ENCODE measurements around the gene TSPAN32.

DNA sequence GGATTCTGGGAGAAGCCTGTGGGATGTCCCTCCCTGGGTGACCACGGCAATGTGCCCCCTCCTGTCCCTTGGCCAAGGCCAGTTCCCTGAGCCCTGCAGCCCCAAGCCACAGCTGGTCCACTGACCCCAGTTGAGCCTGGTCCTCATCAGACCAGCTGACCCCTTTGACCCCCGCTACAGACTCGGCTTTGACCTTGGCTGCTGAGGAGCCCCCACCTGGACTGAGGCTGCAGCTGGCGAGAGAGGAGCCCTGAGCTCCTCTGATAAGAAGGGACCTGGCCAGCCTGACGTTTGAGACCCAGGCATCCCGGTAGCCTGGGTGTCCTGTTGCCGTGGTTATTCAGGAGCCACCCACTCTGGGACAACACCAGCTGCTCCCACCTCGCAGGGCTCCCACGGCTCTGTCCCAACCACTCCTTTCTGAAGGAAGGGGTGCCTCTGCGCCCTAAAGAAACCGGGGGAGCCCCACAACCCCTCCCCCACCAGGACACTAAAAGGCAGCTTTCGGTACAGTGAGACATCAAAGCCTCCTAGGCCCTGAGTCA, 34.4 kb upstream of the TSPAN32 start:
- TF ChIP-seq, protein P1, sequence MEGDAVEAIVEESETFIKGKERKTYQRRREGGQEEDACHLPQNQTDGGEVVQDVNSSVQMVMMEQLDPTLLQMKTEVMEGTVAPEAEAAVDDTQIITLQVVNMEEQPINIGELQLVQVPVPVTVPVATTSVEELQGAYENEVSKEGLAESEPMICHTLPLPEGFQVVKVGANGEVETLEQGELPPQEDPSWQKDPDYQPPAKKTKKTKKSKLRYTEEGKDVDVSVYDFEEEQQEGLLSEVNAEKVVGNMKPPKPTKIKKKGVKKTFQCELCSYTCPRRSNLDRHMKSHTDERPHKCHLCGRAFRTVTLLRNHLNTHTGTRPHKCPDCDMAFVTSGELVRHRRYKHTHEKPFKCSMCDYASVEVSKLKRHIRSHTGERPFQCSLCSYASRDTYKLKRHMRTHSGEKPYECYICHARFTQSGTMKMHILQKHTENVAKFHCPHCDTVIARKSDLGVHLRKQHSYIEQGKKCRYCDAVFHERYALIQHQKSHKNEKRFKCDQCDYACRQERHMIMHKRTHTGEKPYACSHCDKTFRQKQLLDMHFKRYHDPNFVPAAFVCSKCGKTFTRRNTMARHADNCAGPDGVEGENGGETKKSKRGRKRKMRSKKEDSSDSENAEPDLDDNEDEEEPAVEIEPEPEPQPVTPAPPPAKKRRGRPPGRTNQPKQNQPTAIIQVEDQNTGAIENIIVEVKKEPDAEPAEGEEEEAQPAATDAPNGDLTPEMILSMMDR (optimal IDR thresholded peaks at IDR 0.05 in 1 of 3, IDR thresholded peaks at IDR 0.05 in 1 of 3, conservative IDR thresholded peaks at IDR 0.05 in 1 of 3; ENCODE audit: extremely low read depth in 1 of 3, insufficient read depth in 2 of 3, low read length in 3 of 3): no peak
- TF ChIP-seq EZH2 (IDR thresholded peaks at IDR 0.05; ENCODE audit: low read length): no peak

All from keratinocyte (primary cell).